Mesendoderm (in vitro differentiated cells): ENCODE measurements around the gene ADAM22.

Experiments used
- DNase-seq: peaks from one replicate; pipeline ENCODE4 v3.0.0; 2013
- H2AK5ac ChIP-seq: 2 replicates; pipeline ENCODE4 v1.6.1; 2013; ENCODE audit warnings: low read length, inconsistent platforms
- H2BK120ac ChIP-seq: 2 replicates; pipeline ENCODE4 v1.6.1; 2013; ENCODE audit warnings: low read depth, mild to moderate bottlenecking, low read length, moderate library complexity, mixed read lengths
- H2BK15ac ChIP-seq: replicated peaks from 2 replicates; pipeline ENCODE4 v1.6.1; 2013; ENCODE audit warnings: low read depth, mild to moderate bottlenecking, moderate library complexity
- H2BK5ac ChIP-seq: 2 replicates; pipeline ENCODE4 v1.6.1; 2013; ENCODE audit warnings: low read length, inconsistent platforms
- H3K18ac ChIP-seq: 2 replicates; pipeline ENCODE4 v1.6.1; 2013; ENCODE audit warnings: mild to moderate bottlenecking, low read length, mixed read lengths
- H3K23ac ChIP-seq: one replicate; pipeline ENCODE4 v1.6.1; 2013; ENCODE audit warnings: low read length
- H3K27ac ChIP-seq: 2 replicates; pipeline ENCODE4 v1.5.1; 2013; ENCODE audit warnings: low read depth, mild to moderate bottlenecking, inconsistent platforms, low read length, moderate library complexity
- H3K27me3 ChIP-seq: 2 replicates; pipeline ENCODE4 v1.6.1; 2013; ENCODE audit warnings: low read length, control low read depth, mild to moderate bottlenecking, inconsistent platforms; ENCODE audit not compliant: insufficient read depth, poor library complexity
- H3K36me3 ChIP-seq: 2 replicates; pipeline ENCODE4 v1.6.1; 2013; ENCODE audit warnings: low read length, inconsistent platforms; ENCODE audit not compliant: control insufficient read depth, insufficient read depth
- H3K4ac ChIP-seq: one replicate; pipeline ENCODE4 v1.6.1; 2013; ENCODE audit warnings: low read depth, mild to moderate bottlenecking, low read length, moderate library complexity
- H3K4me1 ChIP-seq: 2 replicates; pipeline ENCODE4 v1.6.1; 2013; ENCODE audit warnings: low read depth, low read length, inconsistent platforms; ENCODE audit not compliant: control insufficient read depth
- H3K4me2 ChIP-seq: 2 replicates; pipeline ENCODE4 v1.6.1; 2013; ENCODE audit warnings: low read length
- H3K4me3 ChIP-seq: 2 replicates; pipeline ENCODE4 v1.5.1; 2013; ENCODE audit warnings: mild to moderate bottlenecking, low read length
- H3K56ac ChIP-seq: one replicate; pipeline ENCODE4 v1.6.1; 2013; ENCODE audit warnings: low read length
- H3K79me1 ChIP-seq: 2 replicates; pipeline ENCODE4 v1.6.1; 2013; ENCODE audit warnings: low read length, inconsistent platforms
- H3K79me2 ChIP-seq: 2 replicates; pipeline ENCODE4 v1.6.1; 2013; ENCODE audit warnings: mild to moderate bottlenecking, low read length; ENCODE audit not compliant: control insufficient read depth, insufficient read depth
- H3K9ac ChIP-seq: 2 replicates; pipeline ENCODE4 v1.6.1; 2013; ENCODE audit warnings: low read length, inconsistent platforms
- H4K5ac ChIP-seq: one replicate; pipeline ENCODE4 v1.6.1; 2013; ENCODE audit warnings: low read length
- H4K8ac ChIP-seq: one replicate; pipeline ENCODE4 v1.6.1; 2013; ENCODE audit warnings: low read depth, mild to moderate bottlenecking, control low read depth, low read length, moderate library complexity
- WGBS: extraction: QIAGEN DNeasy Blood & Tissue Kit; methylation state at CpG from one replicate; pipeline ENCODE4 v1.1.7; 2013; ENCODE audit warnings: low lambda C conversion rate, missing lambda C conversion rate; ENCODE audit not compliant: insufficient coverage; ENCODE audit errors: extremely low coverage; 5-methylcytosine and 5-hydroxymethylcytosine counted together

ADAM22 gene

GRCh38 chr7:88012086-88012485 is 78.0 kb downstream of the ADAM22 start:
- H3K4me2 ChIP-seq = no peak overlapping the region
- H4K5ac ChIP-seq = no peak overlapping the region
- H2BK120ac ChIP-seq = no peak overlapping the region
- H2BK15ac ChIP-seq = no peak overlapping the region
- H3K27ac ChIP-seq = no peak overlapping the region
- no peaks in the 10 kb centered on the region for H3K36me3 ChIP-seq
- H3K56ac ChIP-seq = no peak overlapping the region
- no peak overlapping the region for H4K8ac ChIP-seq
- H3K4ac ChIP-seq = no peak overlapping the region
- no peak overlapping the region for H3K9ac ChIP-seq
- H3K23ac ChIP-seq = no peak overlapping the region
- no peak for DNase-seq
- H3K79me2 ChIP-seq = no peaks in the 10 kb centered on the region
- no peak overlapping the region for H2AK5ac ChIP-seq
- H3K27me3 ChIP-seq = no peaks in the 10 kb centered on the region
- no peaks in the 10 kb centered on the region for H3K79me1 ChIP-seq
- no peak overlapping the region for H3K4me3 ChIP-seq
- H3K4me1 ChIP-seq = no peaks in the 10 kb centered on the region
- H2BK5ac ChIP-seq = no peak overlapping the region
- no peak overlapping the region for H3K18ac ChIP-seq

- H3K4ac ChIP-seq = no peak overlapping the region
- H2BK120ac ChIP-seq = no peak overlapping the region
- no peak overlapping the region for H3K18ac ChIP-seq
- WGBS = no CpG with 5 or more reads among the region's 3 CpGs
- H3K4me2 ChIP-seq = no peak overlapping the region
- H3K23ac ChIP-seq = no peak overlapping the region
- H3K36me3 ChIP-seq = no peaks in the 10 kb centered on the region
- H4K5ac ChIP-seq = no peak overlapping the region
- H2BK5ac ChIP-seq = no peak overlapping the region
- no peak overlapping the region for H3K4me3 ChIP-seq
- H3K4me1 ChIP-seq = no peaks in the 10 kb centered on the region
- H3K79me1 ChIP-seq = no peaks in the 10 kb centered on the region
- no peak overlapping the region for H3K27ac ChIP-seq
- H3K56ac ChIP-seq = no peak overlapping the region
- DNase-seq = no peak
- H2AK5ac ChIP-seq = no peak overlapping the region
- H2BK15ac ChIP-seq = no peak overlapping the region
- H3K9ac ChIP-seq = no peak overlapping the region
- no peaks in the 10 kb centered on the region for H3K27me3 ChIP-seq
- no peaks in the 10 kb centered on the region for H3K79me2 ChIP-seq
- no peak overlapping the region for H4K8ac ChIP-seq
Observed at GRCh38 chr7:88013981-88014380, 79.9 kb downstream of the ADAM22 start.

- no peaks in the 10 kb centered on the region for H3K79me1 ChIP-seq
- no peak overlapping the region for H3K4me3 ChIP-seq
- H3K27me3 ChIP-seq = no peaks in the 10 kb centered on the region
- H3K4me1 ChIP-seq = no peaks in the 10 kb centered on the region
- WGBS = no CpG with 5 or more reads among the region's 2 CpGs
- H2AK5ac ChIP-seq = no peak overlapping the region
- no peak overlapping the region for H3K27ac ChIP-seq
- H3K79me2 ChIP-seq = no peaks in the 10 kb centered on the region
- DNase-seq = no peak
- no peak overlapping the region for H2BK15ac ChIP-seq
- H4K8ac ChIP-seq = no peak overlapping the region
- no peak overlapping the region for H2BK120ac ChIP-seq
- no peak overlapping the region for H2BK5ac ChIP-seq
- H3K9ac ChIP-seq = no peak overlapping the region
- no peaks in the 10 kb centered on the region for H3K36me3 ChIP-seq
- H3K4me2 ChIP-seq = no peak overlapping the region
- no peak overlapping the region for H3K18ac ChIP-seq
- no peak overlapping the region for H3K4ac ChIP-seq
- no peak overlapping the region for H3K56ac ChIP-seq
- H3K23ac ChIP-seq = no peak overlapping the region
- no peak overlapping the region for H4K5ac ChIP-seq
Observed at GRCh38 chr7:88014581-88014980, 80.5 kb downstream of the ADAM22 start.

DNA sequence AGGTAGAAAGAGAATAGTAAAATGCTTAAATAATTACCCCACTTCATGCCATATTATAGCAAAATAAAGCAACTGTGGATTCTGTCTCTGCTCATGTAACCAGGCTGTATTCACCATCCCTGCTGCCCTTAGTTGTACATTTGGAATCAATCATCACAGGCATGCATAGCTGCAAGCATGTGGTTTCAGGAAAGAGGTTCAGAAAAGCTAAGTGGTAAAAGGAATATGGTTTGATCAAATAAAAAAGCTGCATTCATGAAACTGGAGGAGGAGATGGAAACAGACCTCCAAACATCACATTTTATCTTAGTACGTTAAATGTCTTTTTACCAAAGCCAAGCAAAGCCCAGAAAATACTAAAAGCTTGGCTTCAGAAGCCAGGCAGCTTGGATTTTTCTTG is 81.3 kb downstream of the ADAM22 start:
- DNase-seq = no peak
- Histone ChIP-seq H4K5ac (no peak overlapping the region), H3K27me3 (no peaks in the 10 kb centered on the region), H2AK5ac (no peak overlapping the region), H3K18ac (no peak overlapping the region), H2BK5ac (no peak overlapping the region), H3K79me2 (no peaks in the 10 kb centered on the region), H3K23ac (no peak overlapping the region), H3K79me1 (no peaks in the 10 kb centered on the region), H2BK15ac (no peak overlapping the region), H3K27ac (no peak overlapping the region), H3K4me1 (no peaks in the 10 kb centered on the region), H3K4me2 (no peak overlapping the region), H3K4me3 (no peak overlapping the region), H3K9ac (no peak overlapping the region), H3K4ac (no peak overlapping the region), H2BK120ac (no peak overlapping the region), H4K8ac (no peak overlapping the region), H3K36me3 (no peaks in the 10 kb centered on the region), H3K56ac (no peak overlapping the region)
- no CpG with 5 or more reads among the region's 1 CpG for WGBS

DNA sequence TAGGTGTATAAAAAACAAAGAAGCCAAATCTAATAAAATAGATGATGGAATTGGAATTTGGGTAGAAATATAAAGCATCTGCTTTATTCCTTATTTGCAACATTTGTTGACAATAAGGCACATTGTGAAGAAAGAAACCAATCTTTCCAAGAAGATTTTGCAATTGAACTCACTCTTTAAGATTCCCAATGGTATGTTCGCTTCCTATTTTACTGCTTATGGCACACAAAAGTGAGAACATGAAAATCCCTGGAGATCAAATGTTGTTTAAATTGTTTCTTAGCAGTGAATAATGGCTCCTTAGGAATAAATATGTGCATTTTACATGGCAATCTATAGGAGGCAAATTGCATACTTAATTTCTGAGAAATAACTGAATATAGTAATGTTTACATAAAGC is 84.5 kb downstream of the ADAM22 start:
- Histone ChIP-seq H3K18ac (no peak overlapping the region), H3K4me2 (no peak overlapping the region), H3K4me1 (no peaks in the 10 kb centered on the region), H4K8ac (no peak overlapping the region), H3K4ac (no peak overlapping the region), H4K5ac (no peak overlapping the region), H2AK5ac (no peak overlapping the region), H3K79me2 (no peaks in the 10 kb centered on the region), H3K36me3 (no peaks in the 10 kb centered on the region), H2BK120ac (no peak overlapping the region), H2BK15ac (no peak overlapping the region), H2BK5ac (no peak overlapping the region), H3K27ac (no peak overlapping the region), H3K9ac (no peak overlapping the region), H3K27me3 (no peaks in the 10 kb centered on the region), H3K23ac (no peak overlapping the region), H3K4me3 (no peak overlapping the region), H3K79me1 (no peaks in the 10 kb centered on the region), H3K56ac (no peak overlapping the region)
- DNase-seq = no peak
- WGBS = no CpG with 5 or more reads among the region's 1 CpG

- H3K4me2 ChIP-seq = no peak overlapping the region
- H2BK120ac ChIP-seq = no peak overlapping the region
- no peaks in the 10 kb centered on the region for H3K36me3 ChIP-seq
- H3K23ac ChIP-seq = no peak overlapping the region
- no peak overlapping the region for H3K18ac ChIP-seq
- no peak overlapping the region for H2AK5ac ChIP-seq
- H3K27ac ChIP-seq = no peak overlapping the region
- DNase-seq = no peak
- no peak overlapping the region for H3K4me3 ChIP-seq
- no peaks in the 10 kb centered on the region for H3K4me1 ChIP-seq
- H4K5ac ChIP-seq = no peak overlapping the region
- H3K9ac ChIP-seq = no peak overlapping the region
- no peaks in the 10 kb centered on the region for H3K79me1 ChIP-seq
- H3K56ac ChIP-seq = no peak overlapping the region
- WGBS = no CpG with 5 or more reads among the region's 2 CpGs
- no peak overlapping the region for H2BK5ac ChIP-seq
- H3K27me3 ChIP-seq = no peaks in the 10 kb centered on the region
- H4K8ac ChIP-seq = no peak overlapping the region
- H3K79me2 ChIP-seq = no peaks in the 10 kb centered on the region
- no peak overlapping the region for H3K4ac ChIP-seq
- H2BK15ac ChIP-seq = no peak overlapping the region
Observed at GRCh38 chr7:88020953-88021665, 87.1 kb downstream of the ADAM22 start.
